H1 (cell line): Measurements from ENCODE around the gene TNFAIP2. TPM values are rescaled to one million over a fixed set of nuclear protein-coding genes. Genes with fewer than 3 reads are reported as not detected.

Source experiments
- CTCF ChIA-PET: fragments of 300-600 bp; sonication (Branson Sonifier 250); formaldehyde crosslinking; loops from one replicate; lab custom pipeline; 2021; ENCODE audit not compliant: partially characterized antibody; lab: Charles Lee
- POLR2A ChIA-PET: fragments of 300-600 bp; sonication (Branson Sonifier 250); formaldehyde crosslinking; loops from one replicate; lab custom pipeline; 2021; ENCODE audit warnings: inconsistent platforms; ENCODE audit not compliant: partially characterized antibody; lab: Charles Lee
- DNase-seq, 2 experiments: peaks; one replicate each; pipeline versions ENCODE4 v3.0.0 to v3.0.0-alpha.2; 2010 to 2022; ENCODE audit warnings: low spot score in 2 of 2, low read depth in 1 of 2, mixed read lengths in 1 of 2
- FAIRE-seq: peaks from 2 replicates; lab custom pipeline; 2011; peaks lifted over from hg19 to GRCh38; lab: Jason Lieb, UNC
- H2AFZ ChIP-seq: 2 replicates; pipeline ENCODE4 v1.8.1; 2012; ENCODE audit warnings: low read length, inconsistent platforms
- H2AK5ac ChIP-seq: 2 replicates; pipeline ENCODE4 v1.6.1; 2013; ENCODE audit warnings: low read depth, low read length
- H2BK120ac ChIP-seq: replicated peaks from 2 replicates; pipeline ENCODE3; 2013; ENCODE audit warnings: low read depth, low read length, inconsistent platforms
- H2BK12ac ChIP-seq: 2 replicates; pipeline ENCODE4 v1.6.1; 2013; ENCODE audit warnings: low read depth, low read length
- H2BK15ac ChIP-seq: 2 replicates; pipeline ENCODE4 v1.6.1; 2013; ENCODE audit warnings: low read length
- H2BK20ac ChIP-seq: 2 replicates; pipeline ENCODE4 v1.6.1; 2013; ENCODE audit warnings: low read length
- H2BK5ac ChIP-seq: 2 replicates; pipeline ENCODE4 v1.6.1; 2013; ENCODE audit warnings: low read depth, low read length
- H3K14ac ChIP-seq: 2 replicates; pipeline ENCODE4 v1.6.1; 2013; ENCODE audit warnings: inconsistent platforms; ENCODE audit not compliant: insufficient read length
- H3K18ac ChIP-seq: 2 replicates; pipeline ENCODE4 v1.6.1; 2013; ENCODE audit warnings: low read length; ENCODE audit errors: extremely low read depth
- H3K23ac ChIP-seq: 2 replicates; pipeline ENCODE4 v1.6.1; 2013; ENCODE audit warnings: inconsistent platforms; ENCODE audit not compliant: insufficient read length
- H3K23me2 ChIP-seq: 2 replicates; pipeline ENCODE4 v1.6.1; 2013; ENCODE audit warnings: low read depth, low read length
- H3K27ac ChIP-seq: 2 replicates; pipeline ENCODE4 v1.6.1; 2011; ENCODE audit warnings: low read depth, low read length, inconsistent platforms
- H3K27me3 ChIP-seq, 4 experiments: replicated peaks in 1 of 4; 1 replicate in 1 of 4; 2 replicates in 3 of 4; pipeline versions ENCODE4 v1.6.1 to v1.8.1; 2011 to 2013; ENCODE audit warnings: low read length in 3 of 4, mild to moderate bottlenecking in 3 of 4, inconsistent platforms in 2 of 4, mixed read lengths in 2 of 4, moderate library complexity in 1 of 4; ENCODE audit not compliant: control insufficient read depth in 3 of 4, insufficient read depth in 3 of 4; ENCODE audit errors: extremely low read depth in 1 of 4
- H3K36me3 ChIP-seq, 4 experiments: 2 replicates each; pipeline versions ENCODE4 v1.6.1 to v1.8.1; 2011 to 2013; ENCODE audit warnings: mild to moderate bottlenecking in 4 of 4, low read length in 3 of 4, moderate library complexity in 2 of 4, control low read depth in 1 of 4, inconsistent platforms in 1 of 4; ENCODE audit not compliant: insufficient read depth in 4 of 4, control insufficient read depth in 2 of 4
- H3K4ac ChIP-seq: replicated peaks from 2 replicates; pipeline ENCODE3; 2013; ENCODE audit warnings: low read length, low read depth, mixed read lengths, inconsistent platforms; ENCODE audit not compliant: insufficient read length
- H3K4me1 ChIP-seq, 4 experiments: replicated peaks in 1 of 4; 1 replicate in 1 of 4; 2 replicates in 3 of 4; pipeline versions ENCODE4 v1.6.1 to v1.8.1; 2011 to 2013; ENCODE audit warnings: low read length in 3 of 4, inconsistent platforms in 2 of 4, mixed read lengths in 1 of 4; ENCODE audit not compliant: insufficient read depth in 4 of 4, control insufficient read depth in 3 of 4
- H3K4me2 ChIP-seq, 2 experiments: 2 replicates each; pipeline versions ENCODE4 v1.6.1 to v1.8.1; 2011 to 2013; ENCODE audit warnings: low read depth in 2 of 2, low read length in 2 of 2, control low read depth in 1 of 2, inconsistent platforms in 1 of 2, mild to moderate bottlenecking in 1 of 2; ENCODE audit not compliant: insufficient read depth in 1 of 2
- H3K4me3 ChIP-seq, 4 experiments: fragments of 200-600, 300-600 bp in 1 of 4; sonication (generic), shearing (Covaris generic), sonication (Bioruptor Twin) in 1 of 4; 2 replicates each; pipeline versions ENCODE4 v1.5.1 to v1.8.1; 2011 to 2016; ENCODE audit warnings: low read length in 4 of 4, low read depth in 3 of 4, control low read depth in 2 of 4, inconsistent platforms in 2 of 4, mild to moderate bottlenecking in 2 of 4, mixed read lengths in 1 of 4, moderate library complexity in 1 of 4; ENCODE audit not compliant: insufficient read depth in 2 of 4; ENCODE audit errors: extremely low read depth in 1 of 4
- H3K56ac ChIP-seq: replicated peaks from 2 replicates; pipeline ENCODE3; 2013; ENCODE audit warnings: low read depth, mild to moderate bottlenecking, mixed read lengths, low read length, inconsistent platforms; ENCODE audit not compliant: insufficient read length
- H3K79me1 ChIP-seq: 2 replicates; pipeline ENCODE4 v1.6.1; 2013; ENCODE audit warnings: low read depth, low read length, control low read depth
- H3K79me2 ChIP-seq, 2 experiments: 2 replicates each; pipeline versions ENCODE4 v1.6.1 to v1.8.1; 2012 to 2013; ENCODE audit warnings: low read length in 2 of 2, mild to moderate bottlenecking in 2 of 2, inconsistent platforms in 1 of 2; ENCODE audit not compliant: insufficient read depth in 2 of 2, control insufficient read depth in 1 of 2
- H3K9ac ChIP-seq, 4 experiments: replicated peaks in 1 of 4; 1 replicate in 1 of 4; 2 replicates in 3 of 4; pipeline versions ENCODE4 v1.6.1 to v1.8.1; 2011 to 2013; ENCODE audit warnings: low read depth in 3 of 4, low read length in 3 of 4, control low read depth in 2 of 4, mild to moderate bottlenecking in 2 of 4, moderate library complexity in 2 of 4, inconsistent platforms in 1 of 4; ENCODE audit errors: extremely low read depth in 1 of 4
- H3K9me3 ChIP-seq, 2 experiments: 2 replicates each; pipeline versions ENCODE4 v1.6.1 to v1.8.1; 2012 to 2013; ENCODE audit warnings: mild to moderate bottlenecking in 2 of 2, moderate library complexity in 2 of 2, control low read depth in 1 of 2, inconsistent platforms in 1 of 2, low read depth in 1 of 2, low read length in 1 of 2, mixed read lengths in 1 of 2; ENCODE audit not compliant: insufficient read depth in 2 of 2
- H4K20me1 ChIP-seq, 2 experiments: replicated peaks in 1 of 2; 2 replicates each; pipeline versions ENCODE3 to v1.8.1; 2011 to 2013; ENCODE audit warnings: inconsistent platforms in 2 of 2, low read length in 2 of 2, mild to moderate bottlenecking in 1 of 2; ENCODE audit not compliant: insufficient read depth in 2 of 2, control insufficient read depth in 1 of 2
- H4K5ac ChIP-seq: 2 replicates; pipeline ENCODE4 v1.6.1; 2013; ENCODE audit warnings: low read length, low read depth, mixed read lengths, inconsistent platforms; ENCODE audit not compliant: insufficient read length
- H4K8ac ChIP-seq: 2 replicates; pipeline ENCODE4 v1.8.0; 2013; ENCODE audit warnings: mild to moderate bottlenecking, moderate library complexity, low read length, inconsistent platforms; ENCODE audit not compliant: insufficient read depth; ENCODE audit errors: extremely low read depth
- H4K91ac ChIP-seq: replicated peaks from 2 replicates; pipeline ENCODE3; 2013; ENCODE audit warnings: low read length, mixed read lengths, inconsistent platforms; ENCODE audit not compliant: insufficient read length
- EGR1 ChIP-seq: IDR thresholded peaks from 2 replicates; pipeline ENCODE4 v1.6.1; 2011; ENCODE audit warnings: low read depth, low read length, borderline replicate concordance
- EZH2 ChIP-seq: fragments of 200-600 bp; sonication (generic); IDR thresholded peaks from 2 replicates; pipeline ENCODE4 v1.7.1; 2012; ENCODE audit warnings: low read depth, mild to moderate bottlenecking, moderate library complexity, low read length, inconsistent platforms; ENCODE audit not compliant: severe bottlenecking
- FOSL1 ChIP-seq: IDR thresholded peaks from 2 replicates; pipeline ENCODE4 v1.6.1; 2011; ENCODE audit warnings: mild to moderate bottlenecking, low read depth, low read length, moderate library complexity; ENCODE audit not compliant: insufficient read depth
- JUN ChIP-seq: IDR thresholded peaks from 2 replicates; pipeline ENCODE4 v1.6.1; 2011; ENCODE audit warnings: low read depth, mild to moderate bottlenecking, improper control_type of control experiment, low read length
- MAX ChIP-seq: IDR thresholded peaks from 2 replicates; pipeline ENCODE4 v1.6.1; 2012; ENCODE audit warnings: inconsistent platforms
- RFX5 ChIP-seq: IDR thresholded peaks from 2 replicates; pipeline ENCODE4 v1.6.1; 2011; ENCODE audit warnings: low read depth, low read length, improper control_type of control experiment, borderline replicate concordance
- SP2 ChIP-seq: IDR thresholded peaks from 2 replicates; pipeline ENCODE4 v1.6.1; 2012; ENCODE audit warnings: mild to moderate bottlenecking, low read length, inconsistent platforms
- TBP ChIP-seq: IDR thresholded peaks from 2 replicates; pipeline ENCODE4 v1.6.1; 2011; ENCODE audit warnings: low read depth, low read length, improper control_type of control experiment
- WGBS, 2 experiments: shearing (Covaris generic) in 1 of 2; methylation state at CpG; one replicate each; pipeline versions ENCODE4 v1.1.6 to v1.1.7; 2013 to 2015; ENCODE audit warnings: low lambda C conversion rate in 2 of 2, mixed read lengths in 2 of 2, inconsistent platforms in 1 of 2, low coverage in 1 of 2, missing lambda C conversion rate in 1 of 2; ENCODE audit not compliant: insufficient replicate concordance in 2 of 2, insufficient coverage in 1 of 2, insufficient read length in 1 of 2; ENCODE audit errors: extremely low coverage in 1 of 2, missing lambda C conversion rate in 1 of 2; 5-methylcytosine and 5-hydroxymethylcytosine counted together
- polyA plus RNA-seq, 7 experiments: library from polyadenylated mRNA; depleted of rRNA in 3 of 7; stranded (reverse) in 5 of 7; unstranded in 2 of 7; fragments of >200 nt in 5 of 7; fragments of 200-250 nt in 2 of 7; gene quantifications; 1 replicate in 5 of 7; 2 replicates in 1 of 7; 4 replicates in 1 of 7; pipeline versions ENCODE4 v1.2.1 to v1.2.3, GENCODE V29; 2011 to 2013; ENCODE audit warnings: missing spikeins in 2 of 7, mixed read lengths in 2 of 7
- total RNA-seq: library from RNA; stranded (reverse); fragmentation: NEBNext Ultra II Directional; extraction: Animal tissue kit (Norgen Biotek cat#: 25700); gene quantifications from 2 replicates; pipeline ENCODE4 v1.2.1, GENCODE V29; 2021

Gene TNFAIP2
- total and polyA plus RNA-seq, 2 of the 8 experiments (the other 6 are each of a cell fraction or from before 2014, with no cell fraction given), result 28.3 to 34.5 TPM

GRCh38 chr14:103155010-103155409 lies 31.7 kb downstream of the TNFAIP2 start:
- H3K27me3 ChIP-seq, result no peaks in the 10 kb centered on the region
- no peak overlapping the region for H3K4ac ChIP-seq
- no peak overlapping the region for H3K56ac ChIP-seq
- DNase-seq, result no peak
- TF ChIP-seq EGR1 (no peak), JUN (no peak), EZH2 (no peak), SP2 (no peak), MAX (no peak), RFX5 (no peak), FOSL1 (no peak), TBP (no peak)
- H3K27ac ChIP-seq, result no peak overlapping the region
- H3K14ac ChIP-seq, result no peak overlapping the region
- no peak for FAIRE-seq
- H2BK15ac ChIP-seq, result no peak overlapping the region
- 86% methylated on average over 5 of the region's 6 CpGs; no CpG with 5 or more reads in 1 of the 2 experiments for WGBS, 2 experiments
- ChIA-PET POLR2A (interaction anchor here (0.8 kb wide), 1 partner anchor 48 kb away, joined by 3 read pairs; no protein-coding TSS in a partner anchor), CTCF (interaction anchor here (0.9 to 1.0 kb wide), 2 partner anchors 11 to 183 kb away, joined by 3 to 4 read pairs; no protein-coding TSS in a partner anchor)
- no peak overlapping the region for H3K4me3 ChIP-seq
- H4K5ac ChIP-seq, result no peak overlapping the region
- H2BK12ac ChIP-seq, result no peak overlapping the region
- H3K23ac ChIP-seq, result no peak overlapping the region
- no peaks in the 10 kb centered on the region for H3K9me3 ChIP-seq
- no peak overlapping the region for H2AK5ac ChIP-seq
- H2BK20ac ChIP-seq, result no peak overlapping the region
- H3K4me1 ChIP-seq, result peaks cover 0 to 5% (median 4%) of the 10 kb centered on the region in 4 experiments; a peak in 3 of 7 replicates
- H3K4me2 ChIP-seq, result no peak overlapping the region
- no peaks in the 10 kb centered on the region for H3K79me2 ChIP-seq
- no peaks in the 10 kb centered on the region for H3K23me2 ChIP-seq
- H4K8ac ChIP-seq, result no peak overlapping the region
- H2BK5ac ChIP-seq, result no peak overlapping the region
- H3K9ac ChIP-seq, result no peak overlapping the region
- H2BK120ac ChIP-seq, result no peak overlapping the region
- no peak overlapping the region for H3K18ac ChIP-seq
- H2AFZ ChIP-seq, result no peak overlapping the region
- no peak overlapping the region for H4K91ac ChIP-seq
- H3K36me3 ChIP-seq, result no peaks in the 10 kb centered on the region
- no peaks in the 10 kb centered on the region for H3K79me1 ChIP-seq
- H4K20me1 ChIP-seq, result peaks cover 0 to 1% of the 10 kb centered on the region in 2 experiments
